ENCODE data around the gene KLC1.

The KLC1 gene

GRCh38 chr14:103725739-103726395, 96.9 kb downstream of the KLC1 start:
- Mint-ChIP-seq H3K4me3 (no peak overlapping the region), H3K36me3 (ENCODE audit: low read depth) (peaks cover 71% of the 10 kb centered on the region), H3K4me1 (ENCODE audit: low read depth) (peaks cover 12% of the 10 kb centered on the region), H3K27ac (no peak overlapping the region), H3K9me3 (no peaks in the 10 kb centered on the region), H3K27me3 (no peaks in the 10 kb centered on the region)
- intact Hi-C loops (cut with micrococcal nuclease): no loop called here

- Mint-ChIP-seq H3K4me3 (no peak overlapping the region), H3K9me3 (no peaks in the 10 kb centered on the region), H3K4me1 (ENCODE audit: low read depth) (peaks cover 7% of the 10 kb centered on the region), H3K27ac (no peak overlapping the region), H3K27me3 (no peaks in the 10 kb centered on the region), H3K36me3 (ENCODE audit: low read depth) (peaks cover 70% of the 10 kb centered on the region)
- intact Hi-C loops (cut with micrococcal nuclease): no loop called here
Measured at GRCh38 chr14:103726474-103726873, 97.5 kb downstream of the KLC1 start.

GRCh38 chr14:103727313-103727980, 98.4 kb downstream of the KLC1 start:
- Mint-ChIP-seq H3K27ac (no peak overlapping the region), H3K4me1 (ENCODE audit: low read depth) (peaks cover 7% of the 10 kb centered on the region), H3K27me3 (no peaks in the 10 kb centered on the region), H3K4me3 (no peak overlapping the region), H3K9me3 (no peaks in the 10 kb centered on the region), H3K36me3 (ENCODE audit: low read depth) (peaks cover 79% of the 10 kb centered on the region)
- intact Hi-C loops (cut with micrococcal nuclease): no loop called here

GRCh38 chr14:103728141-103728540, 99.1 kb downstream of the KLC1 start:
- intact Hi-C loops (cut with micrococcal nuclease): no loop called here
- Mint-ChIP-seq H3K9me3 (no peaks in the 10 kb centered on the region), H3K4me3 (no peak overlapping the region), H3K27ac (no peak overlapping the region), H3K36me3 (ENCODE audit: low read depth) (peaks cover 86% of the 10 kb centered on the region), H3K4me1 (ENCODE audit: low read depth) (peaks cover 4% of the 10 kb centered on the region), H3K27me3 (no peaks in the 10 kb centered on the region)

GRCh38 chr14:103728721-103729120, 99.7 kb downstream of the KLC1 start:
- H3K4me3 Mint-ChIP-seq: no peak overlapping the region
- H3K27ac Mint-ChIP-seq: no peak overlapping the region
- H3K4me1 Mint-ChIP-seq (ENCODE audit: low read depth): no peaks in the 10 kb centered on the region
- no peaks in the 10 kb centered on the region for H3K27me3 Mint-ChIP-seq
- peaks cover 91% of the 10 kb centered on the region for H3K36me3 Mint-ChIP-seq (ENCODE audit: low read depth)
- intact Hi-C loops (cut with micrococcal nuclease): no loop called here
- no peaks in the 10 kb centered on the region for H3K9me3 Mint-ChIP-seq

GRCh38 chr14:103729496-103730448, 100.8 kb downstream of the KLC1 start:
- Mint-ChIP-seq H3K9me3 (no peaks in the 10 kb centered on the region), H3K27me3 (no peaks in the 10 kb centered on the region), H3K36me3 (ENCODE audit: low read depth) (peaks cover 97% of the 10 kb centered on the region), H3K4me1 (ENCODE audit: low read depth) (no peaks in the 10 kb centered on the region), H3K4me3 (no peak overlapping the region), H3K27ac (no peak overlapping the region)
- intact Hi-C loops (cut with micrococcal nuclease): no loop called here

- H3K4me1 Mint-ChIP-seq (ENCODE audit: low read depth): no peaks in the 10 kb centered on the region
- H3K36me3 Mint-ChIP-seq (ENCODE audit: low read depth): peaks cover 95% of the 10 kb centered on the region
- intact Hi-C loops (cut with micrococcal nuclease): no loop called here
- H3K27ac Mint-ChIP-seq: no peak overlapping the region
- no peak overlapping the region for H3K4me3 Mint-ChIP-seq
- no peaks in the 10 kb centered on the region for H3K9me3 Mint-ChIP-seq
- no peaks in the 10 kb centered on the region for H3K27me3 Mint-ChIP-seq
Measured at GRCh38 chr14:103730490-103731035, 101.6 kb downstream of the KLC1 start.

GRCh38 chr14:103731481-103731880, 102.5 kb downstream of the KLC1 start:
- no peak overlapping the region for H3K27ac Mint-ChIP-seq
- H3K27me3 Mint-ChIP-seq: no peaks in the 10 kb centered on the region
- no peak overlapping the region for H3K4me3 Mint-ChIP-seq
- intact Hi-C loops (cut with micrococcal nuclease): no loop called here
- no peaks in the 10 kb centered on the region for H3K9me3 Mint-ChIP-seq
- H3K4me1 Mint-ChIP-seq (ENCODE audit: low read depth): no peaks in the 10 kb centered on the region
- H3K36me3 Mint-ChIP-seq (ENCODE audit: low read depth): peaks cover 86% of the 10 kb centered on the region

GRCh38 chr14:103731916-103732867, 103.2 kb downstream of the KLC1 start:
- Mint-ChIP-seq H3K9me3 (no peaks in the 10 kb centered on the region), H3K4me3 (no peak overlapping the region), H3K27me3 (no peaks in the 10 kb centered on the region), H3K27ac (no peak overlapping the region), H3K36me3 (ENCODE audit: low read depth) (peaks cover 80% of the 10 kb centered on the region), H3K4me1 (ENCODE audit: low read depth) (no peaks in the 10 kb centered on the region)
- intact Hi-C loops (cut with micrococcal nuclease): no loop called here

- H3K27ac Mint-ChIP-seq: no peak overlapping the region
- intact Hi-C loops (cut with micrococcal nuclease): no loop called here
- H3K9me3 Mint-ChIP-seq: no peaks in the 10 kb centered on the region
- peaks cover 71% of the 10 kb centered on the region for H3K36me3 Mint-ChIP-seq (ENCODE audit: low read depth)
- no peaks in the 10 kb centered on the region for H3K4me1 Mint-ChIP-seq (ENCODE audit: low read depth)
- H3K4me3 Mint-ChIP-seq: no peak overlapping the region
- H3K27me3 Mint-ChIP-seq: no peaks in the 10 kb centered on the region
Measured at GRCh38 chr14:103732868-103733620, 104.0 kb downstream of the KLC1 start.

- H3K27ac Mint-ChIP-seq: no peak overlapping the region
- intact Hi-C loops (cut with micrococcal nuclease): no loop called here
- H3K9me3 Mint-ChIP-seq: no peaks in the 10 kb centered on the region
- no peaks in the 10 kb centered on the region for H3K4me1 Mint-ChIP-seq (ENCODE audit: low read depth)
- H3K27me3 Mint-ChIP-seq: no peaks in the 10 kb centered on the region
- H3K36me3 Mint-ChIP-seq (ENCODE audit: low read depth): peaks cover 65% of the 10 kb centered on the region
- no peak overlapping the region for H3K4me3 Mint-ChIP-seq
Measured at GRCh38 chr14:103733651-103734050, 104.6 kb downstream of the KLC1 start.

GRCh38 chr14:103734081-103734888, 105.3 kb downstream of the KLC1 start:
- intact Hi-C loops (cut with micrococcal nuclease): no loop called here
- no peaks in the 10 kb centered on the region for H3K27me3 Mint-ChIP-seq
- peaks cover 59% of the 10 kb centered on the region for H3K36me3 Mint-ChIP-seq (ENCODE audit: low read depth)
- H3K27ac Mint-ChIP-seq: no peak overlapping the region
- H3K4me1 Mint-ChIP-seq (ENCODE audit: low read depth): no peaks in the 10 kb centered on the region
- H3K4me3 Mint-ChIP-seq: no peak overlapping the region
- H3K9me3 Mint-ChIP-seq: no peaks in the 10 kb centered on the region
